KMS-11 (cell line): ENCODE data around the gene TFB2M.
"Not testable (repeated sequence)": the region's sequence is repeated elsewhere in the genome, so short reads cannot be mapped to it uniquely, and the experiment has no call there.

Experiments
- H2AFZ ChIP-seq: fragments of 200-600 bp; sonication (generic); 2 replicates; pipeline ENCODE4 v1.6.1; 2016; ENCODE audit warnings: antibody characterized with exemption, mixed run types, low read depth
- H3K27ac ChIP-seq: fragments of 200-600 bp; sonication (generic); 2 replicates; pipeline ENCODE4 v1.6.1; 2016; ENCODE audit warnings: mild to moderate bottlenecking, mixed run types
- H3K27me3 ChIP-seq: fragments of 200-600 bp; sonication (generic); 2 replicates; pipeline ENCODE4 v1.6.1; 2017; ENCODE audit warnings: mild to moderate bottlenecking, low read depth, mixed run types, moderate library complexity; ENCODE audit not compliant: insufficient read depth
- H3K36me3 ChIP-seq: fragments of 200-600 bp; sonication (generic); 2 replicates; pipeline ENCODE4 v1.6.1; 2017; ENCODE audit warnings: mild to moderate bottlenecking, mixed run types; ENCODE audit not compliant: insufficient read depth
- H3K4me1 ChIP-seq: fragments of 200-600 bp; sonication (generic); 2 replicates; pipeline ENCODE4 v1.6.1; 2016; ENCODE audit warnings: mild to moderate bottlenecking, low read depth, mixed run types; ENCODE audit not compliant: poor library complexity, severe bottlenecking
- H3K4me2 ChIP-seq: fragments of 200-600 bp; sonication (generic); 2 replicates; pipeline ENCODE4 v1.7.0; 2016; ENCODE audit warnings: mild to moderate bottlenecking, mixed run types
- H3K4me3 ChIP-seq: fragments of 200-600 bp; sonication (generic); IDR thresholded peaks from 2 replicates; pipeline ENCODE4 v1.6.1; 2017; ENCODE audit warnings: low read depth, low read length, mixed read lengths; ENCODE audit not compliant: insufficient read depth
- H3K79me2 ChIP-seq: fragments of 200-600 bp; sonication (generic); 2 replicates; pipeline ENCODE4 v1.6.1; 2016; ENCODE audit warnings: low read depth, mixed run types; ENCODE audit not compliant: insufficient read depth
- H3K9ac ChIP-seq: fragments of 200-600 bp; sonication (generic); 2 replicates; pipeline ENCODE4 v1.6.1; 2016; ENCODE audit warnings: mild to moderate bottlenecking, mixed run types
- H4K20me1 ChIP-seq: fragments of 200-600 bp; sonication (generic); 2 replicates; pipeline ENCODE4 v1.6.1; 2016; ENCODE audit warnings: mild to moderate bottlenecking, mixed run types; ENCODE audit not compliant: insufficient read depth
- CTCF ChIP-seq: fragments of 200-600 bp; sonication (generic); conservative IDR thresholded peaks from 2 replicates; pipeline ENCODE4 v1.6.1; 2017; ENCODE audit warnings: low read depth, mild to moderate bottlenecking, antibody characterized with exemption, low read length, moderate library complexity, mixed read lengths

TFB2M gene

GRCh38 chr1:246607462-246607861 is 41.4 kb upstream of the TFB2M start:
- H3K4me1 ChIP-seq = no peaks in the 10 kb centered on the region
- H3K9ac ChIP-seq = no peak overlapping the region
- no peak overlapping the region for H2AFZ ChIP-seq
- no peak for TF ChIP-seq CTCF
- no peak overlapping the region for H3K27ac ChIP-seq
- no peak overlapping the region for H3K4me2 ChIP-seq
- H3K36me3 ChIP-seq = no peaks in the 10 kb centered on the region
- no peaks in the 10 kb centered on the region for H4K20me1 ChIP-seq
- H3K79me2 ChIP-seq = no peaks in the 10 kb centered on the region
- no peak overlapping the region for H3K4me3 ChIP-seq
- H3K27me3 ChIP-seq = no peaks in the 10 kb centered on the region

- H3K4me3 ChIP-seq, H3K36me3 ChIP-seq, H3K79me2 ChIP-seq, H3K27me3 ChIP-seq, H2AFZ ChIP-seq, H4K20me1 ChIP-seq, H3K9ac ChIP-seq, H3K4me1 ChIP-seq, H3K27ac ChIP-seq, H3K4me2 ChIP-seq: not testable (repeated sequence)
These were observed 39.2 kb upstream of the TFB2M start for GRCh38 chr1:246605231-246605630.

- H3K36me3 ChIP-seq = no peaks in the 10 kb centered on the region
- no peak overlapping the region for H3K9ac ChIP-seq
- H3K27me3 ChIP-seq = no peaks in the 10 kb centered on the region
- no peaks in the 10 kb centered on the region for H3K4me1 ChIP-seq
- no peaks in the 10 kb centered on the region for H4K20me1 ChIP-seq
- H3K27ac ChIP-seq = no peak overlapping the region
- no peak overlapping the region for H3K4me3 ChIP-seq
- H3K79me2 ChIP-seq = no peaks in the 10 kb centered on the region
- no peak for TF ChIP-seq CTCF
- H2AFZ ChIP-seq = no peak overlapping the region
- no peak overlapping the region for H3K4me2 ChIP-seq
These were observed 36.1 kb upstream of the TFB2M start for GRCh38 chr1:246602194-246602593.

GRCh38 chr1:246600579-246600978 is 34.5 kb upstream of the TFB2M start:
- H3K4me2 ChIP-seq = no peak overlapping the region
- TF ChIP-seq CTCF = no peak
- H3K4me3 ChIP-seq = no peak overlapping the region
- no peaks in the 10 kb centered on the region for H3K27me3 ChIP-seq
- no peaks in the 10 kb centered on the region for H3K36me3 ChIP-seq
- H2AFZ ChIP-seq = no peak overlapping the region
- no peak overlapping the region for H3K27ac ChIP-seq
- no peak overlapping the region for H3K9ac ChIP-seq
- no peaks in the 10 kb centered on the region for H3K79me2 ChIP-seq
- H4K20me1 ChIP-seq = no peaks in the 10 kb centered on the region
- H3K4me1 ChIP-seq = no peaks in the 10 kb centered on the region

- H3K27me3 ChIP-seq = no peaks in the 10 kb centered on the region
- H3K79me2 ChIP-seq = no peaks in the 10 kb centered on the region
- no peaks in the 10 kb centered on the region for H3K36me3 ChIP-seq
- no peak overlapping the region for H3K4me2 ChIP-seq
- no peaks in the 10 kb centered on the region for H3K4me1 ChIP-seq
- H2AFZ ChIP-seq = no peak overlapping the region
- no peak overlapping the region for H3K9ac ChIP-seq
- H3K27ac ChIP-seq = no peak overlapping the region
- no peaks in the 10 kb centered on the region for H4K20me1 ChIP-seq
- no peak overlapping the region for H3K4me3 ChIP-seq
- TF ChIP-seq CTCF = no peak
These were observed 33.3 kb upstream of the TFB2M start for GRCh38 chr1:246599315-246599714.
